Activated T-helper 2 cell treated with anti-CD3 and anti-CD28 coated beads, Interferon-gamma antibody, Interleukin-2, Interleukin-4, amounts not matched to agents 10 μg/mL and 5 μg/mL and 100 μg/mL, durations not matched to agents 14 hours and 24 hours and 36 hours (primary cell): ENCODE measurements around the gene LEPR. TPM values are rescaled to one million over a fixed set of nuclear protein-coding genes. Genes with fewer than 3 reads are reported as not detected.

ENCODE experiments used
- DNase-seq: peaks from one replicate; pipeline ENCODE4 v3.0.0; 2021; ENCODE audit warnings: low spot score
- H3K27ac Mint-ChIP-seq: one replicate; pipeline ENCODE4 v1.8.0; 2021; ENCODE audit warnings: mixed read lengths
- H3K27me3 Mint-ChIP-seq: one replicate; pipeline ENCODE4 v1.8.0; 2021; ENCODE audit warnings: low read depth, mixed read lengths
- H3K36me3 Mint-ChIP-seq: one replicate; pipeline ENCODE4 v1.8.0; 2021; ENCODE audit warnings: low read depth, mixed read lengths
- H3K4me1 Mint-ChIP-seq: one replicate; pipeline ENCODE4 v1.8.0; 2021; ENCODE audit warnings: low read depth, mixed read lengths
- H3K4me3 Mint-ChIP-seq: one replicate; pipeline ENCODE4 v1.8.0; 2021; ENCODE audit warnings: low read depth, mild to moderate bottlenecking, moderate library complexity, mixed read lengths
- H3K9me3 Mint-ChIP-seq: one replicate; pipeline ENCODE4 v1.8.0; 2021; ENCODE audit warnings: mixed read lengths
- intact Hi-C: fragments of 100-400 bp; cut with micrococcal nuclease; formaldehyde crosslinking; loops from one replicate; pipeline ENCODE4 v1.15.1; 2023
- total RNA-seq: library from RNA; stranded (reverse); gene quantifications from 2 replicates; pipeline ENCODE4 v1.2.3, GENCODE V29; 2022

The LEPR gene
- total RNA-seq, 1 donor from 2014 or later: 2.0 TPM

DNA sequence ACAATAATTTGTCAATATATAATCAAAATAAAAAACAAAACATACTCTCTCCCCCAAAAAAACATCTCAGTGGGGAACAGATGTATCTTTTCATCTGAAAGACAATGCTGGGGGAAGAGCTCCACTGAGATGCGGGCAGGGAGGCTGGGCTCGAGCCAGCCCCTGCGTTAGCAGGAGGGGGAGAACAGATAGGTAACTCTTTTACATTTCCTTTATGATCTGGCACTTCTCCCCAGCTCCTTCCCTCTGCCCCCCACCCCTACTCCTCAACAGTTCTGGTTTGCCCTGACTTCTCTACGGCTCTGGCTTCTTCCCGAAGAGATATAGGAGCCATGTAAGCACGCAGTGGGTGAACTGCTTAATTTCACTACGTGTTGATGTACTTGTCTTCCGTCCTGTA is 12.4 kb downstream of the LEPR start:
- intact Hi-C loops: no loop called here
- no peak overlapping the region for H3K4me3 Mint-ChIP-seq

GRCh38 chr1:65434255-65434654 is 13.8 kb downstream of the LEPR start:
- no peak overlapping the region for H3K27ac Mint-ChIP-seq
- H3K36me3 Mint-ChIP-seq: peaks cover 22% of the 10 kb centered on the region
- no peak overlapping the region for H3K4me3 Mint-ChIP-seq
- intact Hi-C loops: no loop called here
- no peak for DNase-seq
- no peaks in the 10 kb centered on the region for H3K9me3 Mint-ChIP-seq
- peaks cover 21% of the 10 kb centered on the region for H3K4me1 Mint-ChIP-seq
- no peaks in the 10 kb centered on the region for H3K27me3 Mint-ChIP-seq

More for the DNA sequence above, 12.4 kb downstream of the LEPR start:
- H3K27ac Mint-ChIP-seq: no peak overlapping the region
- H3K36me3 Mint-ChIP-seq: peaks cover 28% of the 10 kb centered on the region
- H3K27me3 Mint-ChIP-seq: no peaks in the 10 kb centered on the region
- H3K4me1 Mint-ChIP-seq: peaks cover 21% of the 10 kb centered on the region
- no peak for DNase-seq
- no peaks in the 10 kb centered on the region for H3K9me3 Mint-ChIP-seq

DNA sequence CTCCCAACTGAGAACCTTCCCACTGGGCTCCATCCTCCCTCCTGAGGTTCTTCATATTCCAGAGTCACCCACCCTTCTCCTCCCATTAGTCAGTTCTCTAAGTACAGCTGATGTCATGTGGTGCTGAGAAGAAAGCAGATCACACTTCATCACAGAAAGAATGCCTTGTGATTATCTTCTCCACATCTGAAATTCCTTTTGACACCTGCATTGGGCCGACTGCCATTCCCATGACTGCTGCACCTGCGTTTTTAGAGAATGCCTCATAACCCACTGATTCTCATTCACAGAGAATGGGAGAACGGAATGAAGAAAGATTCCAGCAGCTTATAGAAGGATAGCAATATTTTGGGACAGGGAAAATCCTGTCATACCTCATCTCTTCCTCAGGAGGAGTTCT is 14.3 kb downstream of the LEPR start:
- H3K27me3 Mint-ChIP-seq: no peaks in the 10 kb centered on the region
- H3K36me3 Mint-ChIP-seq: peaks cover 22% of the 10 kb centered on the region
- no peak for DNase-seq
- H3K27ac Mint-ChIP-seq: no peak overlapping the region
- no peaks in the 10 kb centered on the region for H3K9me3 Mint-ChIP-seq
- intact Hi-C loops: no loop called here
- H3K4me3 Mint-ChIP-seq: no peak overlapping the region
- peaks cover 20% of the 10 kb centered on the region for H3K4me1 Mint-ChIP-seq

GRCh38 chr1:65435987-65436386 is 15.5 kb downstream of the LEPR start:
- no peak overlapping the region for H3K4me3 Mint-ChIP-seq
- H3K4me1 Mint-ChIP-seq: peaks cover 15% of the 10 kb centered on the region
- DNase-seq: no peak
- no peak overlapping the region for H3K27ac Mint-ChIP-seq
- intact Hi-C loops: no loop called here
- peaks cover 3% of the 10 kb centered on the region for H3K27me3 Mint-ChIP-seq
- peaks cover 13% of the 10 kb centered on the region for H3K36me3 Mint-ChIP-seq
- H3K9me3 Mint-ChIP-seq: no peaks in the 10 kb centered on the region

DNA sequence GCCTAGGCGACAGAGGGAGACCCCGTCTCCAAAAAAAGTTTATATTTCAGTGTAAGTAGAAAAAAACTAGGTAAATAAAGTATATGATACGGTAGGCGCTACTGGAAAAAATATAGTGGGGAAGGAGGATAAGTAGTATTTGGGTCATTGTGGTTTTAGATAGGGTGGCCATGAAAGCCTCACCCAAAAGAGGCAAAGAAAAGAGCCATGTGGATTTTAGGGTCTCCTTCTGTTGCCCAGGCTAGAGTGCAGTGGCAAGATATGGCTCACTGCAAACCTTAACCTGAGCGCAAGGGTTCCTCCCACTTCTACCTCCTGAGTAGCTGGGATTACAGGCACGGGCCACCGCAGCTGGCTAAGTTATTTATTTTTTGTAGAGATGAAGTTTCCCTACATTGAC is 17.1 kb downstream of the LEPR start:
- no peak for DNase-seq
- Mint-ChIP-seq H3K27ac (no peak overlapping the region), H3K4me1 (peaks cover 11% of the 10 kb centered on the region), H3K4me3 (no peak overlapping the region), H3K9me3 (no peaks in the 10 kb centered on the region), H3K36me3 (peaks cover 3% of the 10 kb centered on the region), H3K27me3 (peaks cover 3% of the 10 kb centered on the region)
- intact Hi-C loops: no loop called here

DNA sequence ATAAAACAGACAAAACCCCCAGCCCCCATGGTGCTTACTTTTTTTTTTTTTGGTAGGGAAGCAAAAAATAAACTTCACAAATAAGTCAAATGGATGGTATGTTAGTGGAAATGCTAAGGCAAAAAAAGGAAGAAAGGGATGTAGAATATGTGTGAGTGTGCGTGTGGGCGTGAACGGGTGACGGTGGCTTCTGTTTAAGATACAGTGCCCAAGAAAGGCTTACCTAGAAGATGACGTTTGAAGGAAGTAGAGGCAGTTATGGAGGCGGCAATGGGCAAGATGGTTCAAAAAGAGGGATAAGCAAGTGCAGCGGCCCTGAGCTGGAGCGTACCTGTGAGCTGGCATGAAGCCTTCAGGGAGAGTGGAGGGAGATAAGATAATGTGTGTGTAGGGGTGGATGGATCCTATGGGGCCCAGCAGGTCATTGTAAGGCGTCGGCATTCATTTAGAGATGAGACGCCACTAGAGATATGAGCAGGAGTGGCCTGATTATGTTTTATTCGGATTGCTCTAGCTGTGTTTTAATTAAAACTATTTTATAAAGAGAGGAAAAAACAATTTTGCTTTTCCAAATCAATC is 19.9 kb downstream of the LEPR start:
- Mint-ChIP-seq H3K36me3 (no peaks in the 10 kb centered on the region), H3K27ac (no peak overlapping the region), H3K27me3 (peaks cover 3% of the 10 kb centered on the region), H3K4me1 (peaks cover 9% of the 10 kb centered on the region), H3K4me3 (no peak overlapping the region), H3K9me3 (no peaks in the 10 kb centered on the region)
- DNase-seq: no peak
- intact Hi-C loops: no loop called here

GRCh38 chr1:65440915-65441314 is 20.4 kb downstream of the LEPR start:
- no peak for DNase-seq
- Mint-ChIP-seq H3K27ac (no peak overlapping the region), H3K4me1 (peaks cover 9% of the 10 kb centered on the region), H3K36me3 (no peaks in the 10 kb centered on the region), H3K9me3 (no peaks in the 10 kb centered on the region), H3K27me3 (peaks cover 3% of the 10 kb centered on the region), H3K4me3 (no peak overlapping the region)
- intact Hi-C loops: no loop called here

GRCh38 chr1:65441464-65441863 is 21.0 kb downstream of the LEPR start:
- Mint-ChIP-seq H3K9me3 (no peaks in the 10 kb centered on the region), H3K27me3 (peaks cover 3% of the 10 kb centered on the region), H3K27ac (no peak overlapping the region), H3K4me3 (no peak overlapping the region), H3K36me3 (no peaks in the 10 kb centered on the region), H3K4me1 (peaks cover 6% of the 10 kb centered on the region)
- intact Hi-C loops: no loop called here
- DNase-seq: no peak

DNA sequence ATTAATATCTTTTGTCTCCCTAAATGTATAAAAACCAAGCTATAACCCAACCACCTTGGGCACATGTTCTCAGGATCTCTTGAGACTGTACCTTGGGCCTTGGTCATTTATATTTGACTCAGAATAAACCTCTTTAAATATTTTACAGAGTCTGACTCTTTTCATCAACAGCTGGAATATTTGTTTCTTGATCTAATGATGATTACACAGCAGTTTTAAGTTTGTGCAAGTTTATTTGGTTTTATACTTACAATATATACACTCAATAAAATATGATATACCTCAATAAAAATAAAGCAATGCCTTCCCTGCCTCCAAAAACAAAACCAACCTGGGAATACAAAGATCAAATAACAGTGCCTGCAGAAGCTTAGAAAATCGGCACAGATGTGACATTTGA is 22.0 kb downstream of the LEPR start:
- Mint-ChIP-seq H3K27ac (no peak overlapping the region), H3K36me3 (no peaks in the 10 kb centered on the region), H3K27me3 (peaks cover 5% of the 10 kb centered on the region), H3K4me1 (peaks cover 4% of the 10 kb centered on the region), H3K9me3 (no peaks in the 10 kb centered on the region), H3K4me3 (no peak overlapping the region)
- no peak for DNase-seq
- intact Hi-C loops: no loop called here

GRCh38 chr1:65443647-65444046 is 23.2 kb downstream of the LEPR start:
- Mint-ChIP-seq H3K27ac (no peak overlapping the region), H3K36me3 (no peaks in the 10 kb centered on the region), H3K4me3 (no peak overlapping the region), H3K4me1 (peaks cover 4% of the 10 kb centered on the region), H3K27me3 (peaks cover 7% of the 10 kb centered on the region), H3K9me3 (no peaks in the 10 kb centered on the region)
- intact Hi-C loops: no loop called here
- no peak for DNase-seq

DNA sequence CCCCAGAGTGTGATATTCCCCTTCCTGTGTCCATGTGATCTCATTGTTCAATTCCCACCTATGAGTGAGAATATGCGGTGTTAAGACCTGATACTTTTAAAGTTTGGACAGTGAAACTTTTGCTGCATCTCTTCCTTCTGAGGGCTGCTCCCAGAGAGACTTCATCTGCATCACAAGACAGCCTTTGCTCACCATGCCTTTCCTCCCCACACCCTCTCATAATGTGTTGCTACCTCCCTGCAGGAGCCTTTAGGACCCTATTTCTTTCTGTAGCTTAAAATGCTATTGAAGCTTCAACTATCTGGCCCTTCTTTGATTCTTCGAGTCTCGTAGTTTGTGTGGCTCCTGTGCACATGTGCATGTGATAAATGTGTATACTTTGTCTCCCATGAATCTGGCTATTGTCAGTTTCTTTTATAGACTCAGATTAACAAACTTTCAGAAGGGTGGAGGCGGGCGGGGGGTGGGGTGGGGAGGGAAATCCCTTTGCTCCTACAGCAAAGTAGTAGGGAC is 23.7 kb downstream of the LEPR start:
- Mint-ChIP-seq H3K4me1 (peaks cover 4% of the 10 kb centered on the region), H3K9me3 (no peaks in the 10 kb centered on the region), H3K27me3 (peaks cover 7% of the 10 kb centered on the region), H3K36me3 (no peaks in the 10 kb centered on the region), H3K4me3 (no peak overlapping the region), H3K27ac (no peak overlapping the region)
- DNase-seq: no peak
- intact Hi-C loops: no loop called here

DNA sequence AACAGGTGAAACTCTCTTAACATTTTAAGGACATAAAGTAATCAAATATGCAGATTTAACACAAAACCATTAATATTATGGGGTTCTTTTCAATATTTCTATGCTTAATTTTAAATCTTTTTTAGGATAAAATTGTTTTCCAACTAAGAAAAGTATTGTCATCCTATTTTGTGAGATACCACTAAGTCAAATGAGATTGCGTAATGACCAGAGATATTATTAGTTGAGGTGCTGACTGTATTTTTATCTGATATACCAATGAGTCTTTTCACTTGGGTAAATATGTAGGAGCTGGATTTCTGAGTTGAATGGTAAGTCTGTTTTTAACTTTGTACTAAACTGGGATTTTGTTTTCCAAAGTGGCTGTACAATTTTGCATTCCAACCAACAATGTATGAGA is 25.4 kb downstream of the LEPR start:
- Mint-ChIP-seq H3K9me3 (no peaks in the 10 kb centered on the region), H3K36me3 (no peaks in the 10 kb centered on the region), H3K4me1 (no peaks in the 10 kb centered on the region), H3K27me3 (peaks cover 4% of the 10 kb centered on the region), H3K4me3 (no peak overlapping the region), H3K27ac (no peak overlapping the region)
- intact Hi-C loops: no loop called here
- DNase-seq: no peak

DNA sequence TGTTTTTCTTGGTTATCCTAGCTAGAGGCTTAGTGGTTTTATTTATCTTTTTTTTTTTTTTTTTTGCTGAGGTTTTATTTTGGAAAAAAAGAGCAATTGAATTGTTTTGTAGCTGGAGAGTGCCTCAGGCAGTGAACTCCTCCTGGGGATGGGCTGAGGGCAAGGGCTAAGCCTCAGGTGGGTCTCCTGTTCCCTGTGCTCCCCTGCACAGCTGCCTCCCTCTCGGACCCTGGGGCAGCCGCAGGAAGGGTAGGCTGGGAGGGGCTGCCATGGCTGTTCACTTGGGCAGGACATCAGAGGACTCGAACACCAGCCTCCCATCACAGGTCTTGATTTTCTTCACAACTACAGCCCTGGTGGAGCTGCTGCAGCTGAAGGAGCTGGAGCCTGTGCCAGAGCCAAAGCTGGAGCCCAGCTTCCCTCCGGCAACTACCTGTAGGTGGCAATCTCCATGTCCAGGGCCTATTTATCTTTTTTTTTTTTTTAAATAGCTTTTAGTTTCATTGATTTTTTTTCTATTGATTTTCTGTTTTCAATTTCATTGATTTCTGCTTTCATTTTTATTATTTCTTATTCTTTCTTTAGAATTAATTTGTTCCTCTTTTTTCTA is 28.9 kb downstream of the LEPR start:
- intact Hi-C loops: no loop called here
- H3K4me1 Mint-ChIP-seq: no peaks in the 10 kb centered on the region
- H3K27ac Mint-ChIP-seq: no peak overlapping the region
- H3K4me3 Mint-ChIP-seq: no peak overlapping the region
- H3K9me3 Mint-ChIP-seq: no peaks in the 10 kb centered on the region
- no peaks in the 10 kb centered on the region for H3K36me3 Mint-ChIP-seq
- no peak for DNase-seq
- H3K27me3 Mint-ChIP-seq: peaks cover 4% of the 10 kb centered on the region
